NCI-H2227 treated with DMSO at 0.1 percent for 48 hours (cell line): ENCODE measurements around the gene GSTM3.
"Not testable (repeated sequence)": the region's sequence is repeated elsewhere in the genome, so short reads cannot be mapped to it uniquely, and the experiment has no call there.

ENCODE experiments used
- DNase-seq: peaks from one replicate; lab custom pipeline; 2025; lab: John Stamatoyannopoulos, UW

Gene GSTM3

DNA sequence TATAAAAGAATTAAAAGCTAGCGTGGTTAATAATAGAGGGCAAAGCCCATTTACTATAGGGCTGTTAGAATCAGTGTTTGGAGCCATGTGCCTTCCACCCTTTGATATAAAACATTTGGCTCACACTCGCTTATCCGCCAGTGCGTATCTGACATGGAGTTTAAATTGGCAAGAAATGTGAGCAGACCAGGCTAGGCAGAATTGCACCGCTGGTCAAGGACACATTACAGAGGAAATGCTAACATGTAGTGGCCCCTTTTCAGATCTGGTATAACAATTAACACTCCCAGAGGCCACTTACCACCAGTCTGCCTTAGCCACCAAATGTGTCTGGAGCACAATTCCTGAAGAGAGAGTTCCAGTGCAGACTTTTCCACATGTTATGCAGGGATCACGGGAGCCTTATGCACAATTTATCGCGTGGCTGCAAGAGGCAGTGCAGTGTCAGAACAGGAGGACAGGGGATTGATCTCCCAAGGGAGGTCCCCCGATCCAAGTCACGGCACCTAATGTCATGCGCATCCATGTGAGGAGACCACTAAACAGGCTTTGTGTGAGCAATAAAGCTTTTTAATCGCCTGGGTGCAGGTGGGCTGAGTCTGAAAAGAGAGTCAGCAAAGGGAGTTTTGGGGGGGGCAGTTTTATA lies 14.0 kb downstream of the GSTM3 start:
- no peak for DNase-seq

- no peak for DNase-seq
Observed at GRCh38 chr1:109726007-109726406, 14.8 kb downstream of the GSTM3 start.

- DNase-seq, result no peak
Observed at GRCh38 chr1:109725510-109725909, 15.3 kb downstream of the GSTM3 start.

DNA sequence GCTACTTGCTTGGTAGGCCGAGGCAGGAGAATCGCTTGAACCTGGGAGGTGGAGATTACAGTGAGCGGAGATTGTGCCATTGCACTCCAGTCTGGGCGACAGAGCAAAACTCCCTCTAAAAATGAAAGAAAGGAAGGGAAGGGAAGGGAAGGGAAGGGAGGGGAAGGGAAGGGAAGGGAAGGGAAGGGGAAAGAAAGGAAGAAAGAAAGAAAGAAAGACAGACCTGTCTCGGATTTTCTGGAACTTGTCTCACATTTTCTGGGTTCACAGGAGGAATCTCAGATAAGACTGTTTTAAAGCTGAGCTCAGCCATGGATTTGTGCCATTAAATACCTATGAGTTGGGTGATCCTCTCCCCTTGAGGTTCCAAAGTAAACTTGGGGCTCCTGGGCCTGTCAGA lies 15.9 kb downstream of the GSTM3 start:
- DNase-seq, result no peak

GRCh38 chr1:109722908-109723691 lies 17.7 kb downstream of the GSTM3 start:
- no peak for DNase-seq

DNA sequence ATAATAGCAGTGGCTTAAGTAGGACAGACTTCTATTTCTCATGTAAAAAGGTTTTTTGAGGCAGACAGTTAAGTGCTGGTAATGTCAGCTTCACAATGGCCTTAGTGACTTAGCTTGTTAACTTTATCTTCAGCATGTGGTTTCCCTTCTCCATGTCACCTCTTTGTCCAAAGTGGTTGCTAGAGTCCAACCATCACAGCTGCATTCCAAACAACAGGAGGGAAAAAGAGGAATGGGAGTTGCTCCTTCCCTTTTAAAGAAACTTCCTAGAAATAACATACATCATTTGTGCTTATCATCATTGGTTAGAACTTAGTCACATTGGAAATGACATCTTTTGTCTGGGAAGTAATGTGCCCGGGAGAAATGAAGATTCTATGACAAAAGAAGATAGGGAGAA lies 18.9 kb downstream of the GSTM3 start:
- DNase-seq, result no peak

DNA sequence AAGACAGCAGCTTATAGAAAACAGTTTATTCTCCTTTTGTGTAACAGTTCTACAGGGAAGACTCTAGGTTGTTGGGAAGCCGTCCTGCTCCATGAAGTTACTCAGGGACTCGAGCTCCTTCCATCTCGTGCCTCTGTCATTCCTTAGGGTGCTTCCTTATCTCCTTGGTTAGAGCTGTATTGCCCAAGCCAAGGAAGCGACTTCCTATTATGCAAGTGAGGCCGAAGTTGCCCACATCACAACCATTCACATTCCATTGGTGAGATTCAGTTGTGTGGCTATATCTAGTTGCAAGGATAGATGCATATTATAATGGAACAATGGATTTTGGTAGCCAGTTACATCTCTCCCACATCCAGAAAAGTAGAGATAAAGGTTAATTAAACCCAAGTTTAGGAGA lies 19.8 kb downstream of the GSTM3 start:
- no peak for DNase-seq

- no peak for DNase-seq
Observed at GRCh38 chr1:109719337-109719837, 21.5 kb downstream of the GSTM3 start.

GRCh38 chr1:109718495-109718894 lies 22.3 kb downstream of the GSTM3 start:
- DNase-seq, result no peak

DNA sequence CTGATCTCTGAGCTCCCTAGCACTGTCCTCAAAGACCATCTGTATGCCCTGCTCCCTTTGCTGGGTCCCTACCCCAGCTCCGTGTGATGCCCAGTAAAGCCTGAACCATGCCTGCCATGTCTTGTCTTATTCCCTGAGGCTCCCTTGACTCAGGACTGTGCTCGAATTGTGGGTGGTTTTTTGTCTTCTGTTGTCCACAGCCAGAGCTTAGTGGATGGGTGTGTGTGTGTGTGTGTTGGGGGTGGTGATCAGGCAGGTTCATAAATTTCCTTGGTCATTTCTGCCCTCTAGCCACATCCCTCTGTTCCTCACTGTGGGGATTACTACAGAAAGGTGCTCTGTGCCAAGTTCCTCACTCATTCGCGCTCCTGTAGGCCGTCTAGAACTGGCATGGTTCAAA lies 23.1 kb downstream of the GSTM3 start:
- no peak for DNase-seq

- no peak for DNase-seq
Observed at GRCh38 chr1:109716570-109717090, 24.2 kb downstream of the GSTM3 start.

DNA sequence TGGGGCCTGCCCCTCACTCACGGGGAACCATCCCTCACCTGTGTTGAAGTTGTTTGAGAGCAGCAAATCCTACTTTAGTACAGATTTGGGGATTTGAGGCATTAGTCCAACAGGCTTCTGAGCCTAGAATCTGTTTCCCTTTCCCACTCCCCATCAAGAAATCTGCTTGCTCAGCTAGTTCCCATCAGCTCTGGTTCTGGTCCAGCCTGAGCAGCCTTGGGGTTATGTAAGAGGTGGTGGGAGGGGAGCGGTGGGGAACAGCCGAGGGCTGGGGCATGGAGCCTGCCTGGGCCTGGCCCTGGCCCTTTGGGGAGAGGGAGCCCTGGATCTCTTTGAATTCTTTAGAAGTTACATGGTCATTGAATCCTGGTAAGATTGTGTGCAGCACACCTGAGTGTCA lies 24.7 kb downstream of the GSTM3 start:
- no peak for DNase-seq

DNA sequence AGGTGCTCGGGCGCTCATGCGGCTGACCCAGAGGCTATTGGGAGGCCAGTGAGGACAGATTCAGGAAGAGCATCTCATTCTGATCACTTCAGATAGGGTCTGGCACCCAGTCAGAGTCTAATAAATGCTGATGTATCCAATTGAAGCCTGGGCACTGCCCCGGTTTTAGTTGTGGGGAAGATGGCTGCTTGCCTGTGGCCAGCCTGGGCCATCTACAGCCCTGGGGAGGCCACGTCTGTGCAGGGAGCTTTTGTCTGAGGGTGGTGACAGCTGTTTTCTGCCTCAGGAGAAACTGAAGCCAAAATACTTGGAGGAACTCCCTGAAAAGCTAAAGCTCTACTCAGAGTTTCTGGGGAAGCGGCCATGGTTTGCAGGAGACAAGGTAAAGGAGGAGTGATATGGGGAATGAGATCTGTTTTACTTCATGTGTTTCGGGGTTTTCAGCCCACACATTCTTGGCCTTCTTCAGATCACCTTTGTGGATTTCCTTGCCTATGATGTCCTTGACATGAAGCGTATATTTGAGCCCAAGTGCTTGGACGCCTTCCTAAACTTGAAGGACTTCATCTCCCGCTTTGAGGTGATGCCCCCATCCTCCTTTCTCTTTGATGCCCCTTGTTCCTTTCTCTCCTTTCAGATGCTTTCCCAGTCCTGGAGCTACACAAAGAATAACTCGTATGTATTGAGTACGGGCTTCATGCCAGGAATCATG lies 26.0 kb downstream of the GSTM3 start:
- DNase-seq, result no peak

DNA sequence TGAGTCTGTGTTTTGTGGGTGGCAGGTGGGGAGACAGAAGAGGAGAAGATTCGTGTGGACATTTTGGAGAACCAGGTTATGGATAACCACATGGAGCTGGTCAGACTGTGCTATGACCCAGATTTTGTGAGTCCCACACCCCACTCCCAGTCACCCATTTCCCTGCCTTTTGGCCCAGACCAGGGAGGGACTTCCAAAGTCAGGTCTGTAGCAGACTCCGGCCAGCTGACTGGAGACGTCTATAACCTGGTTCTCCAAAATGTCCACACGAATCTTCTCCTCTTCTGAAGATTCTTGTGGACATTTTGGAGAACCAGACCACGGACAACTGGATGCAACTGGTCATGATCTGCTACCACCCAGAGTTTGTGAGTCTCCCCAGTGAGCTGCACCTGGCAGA lies 27.2 kb downstream of the GSTM3 start:
- DNase-seq, result no peak

GRCh38 chr1:109712321-109712864 lies 28.4 kb downstream of the GSTM3 start:
- no peak for DNase-seq

- DNase-seq, result not testable (repeated sequence)
Observed at GRCh38 chr1:109711593-109712320, 29.1 kb downstream of the GSTM3 start, which contains the start of gene GSTM5. TSS of gene GSTM5 (plus strand) at chr1:109712251. CDS start at chr1:109712313, 62 bp downstream.

- not testable (repeated sequence) for DNase-seq
Observed at GRCh38 chr1:109709822-109710221, 31.0 kb downstream of the GSTM3 start.

DNA sequence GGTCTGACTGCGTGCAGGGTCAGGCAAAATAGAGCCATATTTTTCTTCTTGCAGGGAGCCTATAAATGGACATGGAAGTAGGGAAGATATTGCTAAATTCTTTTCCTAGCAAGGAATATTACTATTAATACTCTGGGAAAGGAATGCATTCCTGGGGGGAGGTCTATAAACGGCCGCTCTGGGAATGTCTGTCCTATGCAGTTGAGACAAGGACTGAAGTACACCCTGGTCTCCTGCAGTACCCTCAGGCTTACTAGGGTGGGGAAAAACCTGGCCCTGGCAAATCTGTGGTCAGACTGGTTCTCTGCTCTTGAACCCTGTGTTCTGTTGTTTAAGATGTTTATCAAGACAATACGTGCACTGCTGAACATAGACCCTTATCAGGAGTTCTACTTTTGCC lies 31.9 kb downstream of the GSTM3 start:
- not testable (repeated sequence) for DNase-seq

GRCh38 chr1:109705411-109705810 lies 35.4 kb downstream of the GSTM3 start:
- DNase-seq, result no peak

- DNase-seq, result no peak
Observed at GRCh38 chr1:109704173-109704572, 36.7 kb downstream of the GSTM3 start.

GRCh38 chr1:109702940-109703339 lies 37.9 kb downstream of the GSTM3 start:
- DNase-seq, result not testable (repeated sequence)
